ENCODE data around the gene RALGAPA1. TPM values are rescaled to one million over a fixed set of nuclear protein-coding genes. Genes with fewer than 3 reads are reported as not detected.
A peak's percentile ranks its signal among the peaks of the same experiment; 100 is the strongest.

Gene RALGAPA1
- total and polyA plus RNA-seq, 2 of the 13 experiments (the other 11 are each of a cell fraction or from before 2014, with no cell fraction given), result 65.0 to 89.2 TPM

DNA sequence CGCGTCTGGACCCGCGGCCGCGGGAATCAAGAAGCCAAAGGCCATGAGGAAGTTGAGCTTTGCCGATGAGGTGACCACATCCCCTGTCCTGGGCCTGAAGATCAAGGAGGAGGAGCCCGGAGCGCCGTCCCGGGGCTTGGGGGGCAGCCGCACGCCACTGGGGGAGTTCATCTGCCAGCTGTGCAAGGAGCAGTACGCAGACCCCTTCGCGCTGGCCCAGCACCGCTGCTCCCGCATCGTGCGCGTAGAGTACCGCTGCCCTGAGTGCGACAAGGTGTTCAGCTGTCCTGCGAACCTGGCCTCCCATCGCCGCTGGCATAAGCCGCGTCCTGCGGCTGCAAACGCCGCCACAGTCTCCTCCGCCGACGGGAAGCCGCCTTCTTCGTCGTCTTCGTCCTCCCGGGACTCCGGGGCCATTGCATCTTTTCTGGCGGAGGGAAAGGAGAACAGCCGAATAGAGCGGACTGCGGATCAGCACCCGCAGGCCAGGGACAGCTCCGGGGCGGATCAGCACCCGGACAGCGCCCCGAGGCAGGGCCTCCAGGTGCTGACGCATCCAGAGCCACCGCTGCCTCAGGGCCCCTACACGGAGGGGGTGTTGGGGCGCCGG is 274.1 kb downstream of the RALGAPA1 start (continued):
- TF ChIP-seq, protein P1, sequence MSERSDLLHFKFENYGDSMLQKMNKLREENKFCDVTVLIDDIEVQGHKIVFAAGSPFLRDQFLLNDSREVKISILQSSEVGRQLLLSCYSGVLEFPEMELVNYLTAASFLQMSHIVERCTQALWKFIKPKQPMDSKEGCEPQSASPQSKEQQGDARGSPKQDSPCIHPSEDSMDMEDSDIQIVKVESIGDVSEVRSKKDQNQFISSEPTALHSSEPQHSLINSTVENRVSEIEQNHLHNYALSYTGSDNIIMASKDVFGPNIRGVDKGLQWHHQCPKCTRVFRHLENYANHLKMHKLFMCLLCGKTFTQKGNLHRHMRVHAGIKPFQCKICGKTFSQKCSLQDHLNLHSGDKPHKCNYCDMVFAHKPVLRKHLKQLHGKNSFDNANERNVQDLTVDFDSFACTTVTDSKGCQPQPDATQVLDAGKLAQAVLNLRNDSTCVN (CRISPR knock-in tag; IDR thresholded peaks at IDR 0.05; ENCODE audit: borderline replicate concordance), result peak; percentile 100
- TF ChIP-seq ZNF83 (CRISPR knock-in tag; IDR thresholded peaks at IDR 0.05; ENCODE audit: borderline replicate concordance), result peak; percentile 100
- peak; percentile 100 for TF ChIP-seq ZNF20 (CRISPR knock-in tag; IDR thresholded peaks at IDR 0.05)
- TF ChIP-seq BCL6 (CRISPR knock-in tag; IDR thresholded peaks at IDR 0.05), result peak; percentile 99
- TF ChIP-seq STAT5B (CRISPR knock-in tag; IDR thresholded peaks at IDR 0.05), result peak; percentile 100
- TF ChIP-seq, protein P2, sequence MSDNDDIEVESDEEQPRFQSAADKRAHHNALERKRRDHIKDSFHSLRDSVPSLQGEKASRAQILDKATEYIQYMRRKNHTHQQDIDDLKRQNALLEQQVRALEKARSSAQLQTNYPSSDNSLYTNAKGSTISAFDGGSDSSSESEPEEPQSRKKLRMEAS (IDR thresholded peaks at IDR 0.05), result peak; percentile 93
- TF ChIP-seq ZNF703 (CRISPR knock-in tag; IDR thresholded peaks at IDR 0.05; ENCODE audit: borderline replicate concordance), result peak; percentile 100
- TF ChIP-seq, protein P3, sequence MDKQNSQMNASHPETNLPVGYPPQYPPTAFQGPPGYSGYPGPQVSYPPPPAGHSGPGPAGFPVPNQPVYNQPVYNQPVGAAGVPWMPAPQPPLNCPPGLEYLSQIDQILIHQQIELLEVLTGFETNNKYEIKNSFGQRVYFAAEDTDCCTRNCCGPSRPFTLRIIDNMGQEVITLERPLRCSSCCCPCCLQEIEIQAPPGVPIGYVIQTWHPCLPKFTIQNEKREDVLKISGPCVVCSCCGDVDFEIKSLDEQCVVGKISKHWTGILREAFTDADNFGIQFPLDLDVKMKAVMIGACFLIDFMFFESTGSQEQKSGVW (CRISPR knock-in tag; IDR thresholded peaks at IDR 0.05; ENCODE audit: borderline replicate concordance), result peak; percentile 100
- TF ChIP-seq CAMTA2 (CRISPR knock-in tag; IDR thresholded peaks at IDR 0.05; ENCODE audit: borderline replicate concordance), result peak; percentile 100
- no peak for TF ChIP-seq NONO (IDR thresholded peaks at IDR 0.05)
- peak; percentile 98 for TF ChIP-seq NONO (CRISPR knock-in tag; conservative IDR thresholded peaks at IDR 0.05)
- TF ChIP-seq, protein P4, sequence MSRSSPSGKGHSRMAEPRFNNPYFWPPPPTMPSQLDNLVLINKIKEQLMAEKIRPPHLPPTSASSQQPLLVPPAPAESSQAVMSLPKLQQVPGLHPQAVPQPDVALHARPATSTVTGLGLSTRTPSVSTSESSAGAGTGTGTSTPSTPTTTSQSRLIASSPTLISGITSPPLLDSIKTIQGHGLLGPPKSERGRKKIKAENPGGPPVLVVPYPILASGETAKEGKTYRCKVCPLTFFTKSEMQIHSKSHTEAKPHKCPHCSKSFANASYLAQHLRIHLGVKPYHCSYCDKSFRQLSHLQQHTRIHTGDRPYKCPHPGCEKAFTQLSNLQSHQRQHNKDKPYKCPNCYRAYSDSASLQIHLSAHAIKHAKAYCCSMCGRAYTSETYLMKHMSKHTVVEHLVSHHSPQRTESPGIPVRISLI (CRISPR knock-in tag; IDR thresholded peaks at IDR 0.05; ENCODE audit: borderline replicate concordance), result peak; percentile 97
- TF ChIP-seq, protein P5, sequence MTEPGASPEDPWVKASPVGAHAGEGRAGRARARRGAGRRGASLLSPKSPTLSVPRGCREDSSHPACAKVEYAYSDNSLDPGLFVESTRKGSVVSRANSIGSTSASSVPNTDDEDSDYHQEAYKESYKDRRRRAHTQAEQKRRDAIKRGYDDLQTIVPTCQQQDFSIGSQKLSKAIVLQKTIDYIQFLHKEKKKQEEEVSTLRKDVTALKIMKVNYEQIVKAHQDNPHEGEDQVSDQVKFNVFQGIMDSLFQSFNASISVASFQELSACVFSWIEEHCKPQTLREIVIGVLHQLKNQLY (CRISPR knock-in tag; IDR thresholded peaks at IDR 0.05), result peak; percentile 99
- no peak for TF ChIP-seq POLR2AphosphoS5 (IDR thresholded peaks at IDR 0.05; ENCODE audit: low read depth, low read length)
- TF ChIP-seq SMYD3 (CRISPR knock-in tag; IDR thresholded peaks at IDR 0.05), result peak; percentile 100
- TF ChIP-seq, protein P6, sequence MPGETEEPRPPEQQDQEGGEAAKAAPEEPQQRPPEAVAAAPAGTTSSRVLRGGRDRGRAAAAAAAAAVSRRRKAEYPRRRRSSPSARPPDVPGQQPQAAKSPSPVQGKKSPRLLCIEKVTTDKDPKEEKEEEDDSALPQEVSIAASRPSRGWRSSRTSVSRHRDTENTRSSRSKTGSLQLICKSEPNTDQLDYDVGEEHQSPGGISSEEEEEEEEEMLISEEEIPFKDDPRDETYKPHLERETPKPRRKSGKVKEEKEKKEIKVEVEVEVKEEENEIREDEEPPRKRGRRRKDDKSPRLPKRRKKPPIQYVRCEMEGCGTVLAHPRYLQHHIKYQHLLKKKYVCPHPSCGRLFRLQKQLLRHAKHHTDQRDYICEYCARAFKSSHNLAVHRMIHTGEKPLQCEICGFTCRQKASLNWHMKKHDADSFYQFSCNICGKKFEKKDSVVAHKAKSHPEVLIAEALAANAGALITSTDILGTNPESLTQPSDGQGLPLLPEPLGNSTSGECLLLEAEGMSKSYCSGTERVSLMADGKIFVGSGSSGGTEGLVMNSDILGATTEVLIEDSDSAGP (CRISPR knock-in tag; IDR thresholded peaks at IDR 0.05; ENCODE audit: borderline replicate concordance), result peak; percentile 99
- peak; percentile 64 for TF ChIP-seq ZEB1 (IDR thresholded peaks at IDR 0.05; ENCODE audit: insufficient replicate concordance, low read depth)
- TF ChIP-seq FOXC1 (CRISPR knock-in tag; IDR thresholded peaks at IDR 0.05; ENCODE audit: borderline replicate concordance), result peak; percentile 100
- peak; percentile 100 for TF ChIP-seq ZNF615 (CRISPR knock-in tag; IDR thresholded peaks at IDR 0.05; ENCODE audit: borderline replicate concordance)
- TF ChIP-seq HOXA9 (CRISPR knock-in tag; IDR thresholded peaks at IDR 0.05; ENCODE audit: borderline replicate concordance), result peak; percentile 100
- peak; percentile 99 for TF ChIP-seq MTA1 (CRISPR knock-in tag; IDR thresholded peaks at IDR 0.05; ENCODE audit: borderline replicate concordance)
- TF ChIP-seq ATRX (CRISPR knock-in tag; IDR thresholded peaks at IDR 0.05; ENCODE audit: borderline replicate concordance), result peak; percentile 100
- TF ChIP-seq FOXK2 (IDR thresholded peaks at IDR 0.05), result no peak
- TF ChIP-seq TAF15 (IDR thresholded peaks at IDR 0.05; ENCODE audit: low read depth, low read length, poor library complexity, severe bottlenecking), result no peak
- peak; percentile 100 for TF ChIP-seq NFATC3 (CRISPR knock-in tag; IDR thresholded peaks at IDR 0.05)
- peak; percentile 99 for TF ChIP-seq GZF1 (CRISPR knock-in tag; IDR thresholded peaks at IDR 0.05)
